HFFc6 (cell line): ENCODE results near the gene IKZF3. TPM values are rescaled to one million over a fixed set of nuclear protein-coding genes. Genes with fewer than 3 reads are reported as not detected.

ENCODE experiments used
- DNase-seq: peaks from one replicate; pipeline ENCODE4 v3.0.0-alpha.2; 2018
- H3K27ac Mint-ChIP-seq: 2 replicates; pipeline ENCODE4 v1.8.0; 2020; ENCODE audit warnings: mild to moderate bottlenecking, mixed read lengths
- H3K27me3 Mint-ChIP-seq: 2 replicates; pipeline ENCODE4 v1.8.0; 2021; ENCODE audit warnings: mild to moderate bottlenecking, moderate library complexity, mixed read lengths; ENCODE audit not compliant: insufficient read depth
- H3K36me3 Mint-ChIP-seq: 2 replicates; pipeline ENCODE4 v1.8.0; 2021; ENCODE audit warnings: low read depth, mixed read lengths
- H3K4me1 Mint-ChIP-seq: 2 replicates; pipeline ENCODE4 v1.8.0; 2020; ENCODE audit warnings: low read depth, mixed read lengths
- H3K4me3 Mint-ChIP-seq: 2 replicates; pipeline ENCODE4 v1.8.0; 2020; ENCODE audit warnings: mild to moderate bottlenecking, moderate library complexity, mixed read lengths
- H3K9me3 Mint-ChIP-seq: 2 replicates; pipeline ENCODE4 v1.8.0; 2020; ENCODE audit warnings: mild to moderate bottlenecking, mixed read lengths
- total RNA-seq, 6 experiments: library from RNA; stranded (reverse); fragmentation: NEBNext Ultra II Directional; extraction: Animal tissue kit (Norgen Biotek cat#: 25700); gene quantifications; 2 replicates in 1 of 6; 3 replicates in 5 of 6; pipeline ENCODE4 v1.2.3, GENCODE V29; 2021
- TF ChIP-seq, protein P1 (sequence below): fragments of 200-600 bp; sonication (generic); IDR thresholded peaks from 2 replicates; pipeline ENCODE4 v1.5.0; 2021; ENCODE audit warnings: antibody characterized with exemption, mild to moderate bottlenecking

The IKZF3 gene
- total RNA-seq, 6 experiments from 2014 or later, result not detected

DNA sequence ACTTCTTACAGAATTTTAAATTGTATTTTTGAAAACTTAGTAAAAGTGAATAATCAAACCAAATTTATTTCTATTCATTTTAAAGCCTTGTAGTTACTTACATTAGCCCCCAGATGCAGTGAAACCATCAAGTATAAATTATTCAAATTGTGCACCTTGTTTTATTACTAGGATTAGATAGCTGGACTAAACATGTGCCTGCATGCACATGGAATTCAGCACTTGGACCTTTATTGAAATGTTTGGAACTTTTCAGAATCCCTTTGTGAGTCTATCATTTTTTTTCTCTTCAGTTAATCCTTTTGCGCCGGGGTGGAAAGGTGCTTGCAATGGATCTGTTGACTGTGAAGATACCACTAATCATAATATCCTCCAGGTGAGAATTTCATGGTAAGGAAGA, 8.6 kb upstream of the IKZF3 start:
- H3K9me3 Mint-ChIP-seq, result peaks cover 8% of the 10 kb centered on the region; the same call in 1 of the 2 replicates
- TF ChIP-seq, protein P1, sequence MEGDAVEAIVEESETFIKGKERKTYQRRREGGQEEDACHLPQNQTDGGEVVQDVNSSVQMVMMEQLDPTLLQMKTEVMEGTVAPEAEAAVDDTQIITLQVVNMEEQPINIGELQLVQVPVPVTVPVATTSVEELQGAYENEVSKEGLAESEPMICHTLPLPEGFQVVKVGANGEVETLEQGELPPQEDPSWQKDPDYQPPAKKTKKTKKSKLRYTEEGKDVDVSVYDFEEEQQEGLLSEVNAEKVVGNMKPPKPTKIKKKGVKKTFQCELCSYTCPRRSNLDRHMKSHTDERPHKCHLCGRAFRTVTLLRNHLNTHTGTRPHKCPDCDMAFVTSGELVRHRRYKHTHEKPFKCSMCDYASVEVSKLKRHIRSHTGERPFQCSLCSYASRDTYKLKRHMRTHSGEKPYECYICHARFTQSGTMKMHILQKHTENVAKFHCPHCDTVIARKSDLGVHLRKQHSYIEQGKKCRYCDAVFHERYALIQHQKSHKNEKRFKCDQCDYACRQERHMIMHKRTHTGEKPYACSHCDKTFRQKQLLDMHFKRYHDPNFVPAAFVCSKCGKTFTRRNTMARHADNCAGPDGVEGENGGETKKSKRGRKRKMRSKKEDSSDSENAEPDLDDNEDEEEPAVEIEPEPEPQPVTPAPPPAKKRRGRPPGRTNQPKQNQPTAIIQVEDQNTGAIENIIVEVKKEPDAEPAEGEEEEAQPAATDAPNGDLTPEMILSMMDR, result peak; percentile 79
- DNase-seq, result peak; percentile 40
- no peaks in the 10 kb centered on the region for H3K4me1 Mint-ChIP-seq
- H3K36me3 Mint-ChIP-seq, result no peaks in the 10 kb centered on the region
- no peak overlapping the region for H3K27ac Mint-ChIP-seq
- H3K27me3 Mint-ChIP-seq, result peaks cover 21% of the 10 kb centered on the region
- H3K4me3 Mint-ChIP-seq, result no peak overlapping the region

DNA sequence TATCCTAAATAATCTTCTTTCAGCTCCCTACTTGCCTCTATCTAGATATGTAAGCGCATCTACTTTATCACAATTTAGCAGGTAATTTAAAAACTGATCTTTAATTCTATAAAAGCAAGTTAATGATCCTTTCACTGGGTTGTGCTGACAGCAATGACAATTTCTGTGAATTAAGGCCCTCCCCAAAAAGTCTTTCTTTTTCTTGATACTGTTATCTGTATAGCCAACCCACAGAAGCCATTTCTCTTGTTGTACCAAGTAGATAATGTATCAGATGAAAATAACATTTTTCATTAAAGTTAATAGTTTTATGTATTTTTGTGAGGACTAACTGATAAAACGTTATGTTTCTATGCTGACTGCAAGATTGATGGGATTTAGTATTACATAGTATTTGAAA, 7.7 kb upstream of the IKZF3 start:
- TF ChIP-seq, protein P1, result no peak
- Mint-ChIP-seq H3K9me3 (peaks cover 14% of the 10 kb centered on the region), H3K4me3 (no peak overlapping the region), H3K4me1 (no peaks in the 10 kb centered on the region), H3K36me3 (no peaks in the 10 kb centered on the region), H3K27ac (no peak overlapping the region), H3K27me3 (peaks cover 24% of the 10 kb centered on the region)
- no peak for DNase-seq

DNA sequence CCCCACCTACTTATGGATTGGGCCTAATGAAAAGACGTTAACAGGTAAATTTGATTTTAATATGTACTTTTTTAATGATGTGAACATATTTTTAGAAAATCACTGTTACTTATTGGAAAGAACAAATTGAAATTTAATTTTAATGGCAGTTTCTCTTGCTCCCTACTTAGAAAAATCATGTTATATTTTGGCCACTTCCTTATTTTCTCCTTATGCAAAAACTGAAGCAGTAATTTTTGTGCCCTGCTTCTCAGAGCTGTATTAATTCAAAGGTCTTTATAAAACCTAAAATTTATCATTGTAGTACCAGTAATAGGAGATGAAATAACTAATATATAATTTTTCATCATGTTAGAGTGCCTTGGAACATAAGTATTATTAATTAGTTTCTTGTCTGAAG, 6.7 kb upstream of the IKZF3 start:
- peaks cover 30% of the 10 kb centered on the region for H3K27me3 Mint-ChIP-seq
- TF ChIP-seq, protein P1, result no peak
- no peak overlapping the region for H3K4me3 Mint-ChIP-seq
- no peak for DNase-seq
- H3K36me3 Mint-ChIP-seq, result no peaks in the 10 kb centered on the region
- peaks cover 14% of the 10 kb centered on the region for H3K9me3 Mint-ChIP-seq
- H3K27ac Mint-ChIP-seq, result no peak overlapping the region
- H3K4me1 Mint-ChIP-seq, result no peaks in the 10 kb centered on the region

DNA sequence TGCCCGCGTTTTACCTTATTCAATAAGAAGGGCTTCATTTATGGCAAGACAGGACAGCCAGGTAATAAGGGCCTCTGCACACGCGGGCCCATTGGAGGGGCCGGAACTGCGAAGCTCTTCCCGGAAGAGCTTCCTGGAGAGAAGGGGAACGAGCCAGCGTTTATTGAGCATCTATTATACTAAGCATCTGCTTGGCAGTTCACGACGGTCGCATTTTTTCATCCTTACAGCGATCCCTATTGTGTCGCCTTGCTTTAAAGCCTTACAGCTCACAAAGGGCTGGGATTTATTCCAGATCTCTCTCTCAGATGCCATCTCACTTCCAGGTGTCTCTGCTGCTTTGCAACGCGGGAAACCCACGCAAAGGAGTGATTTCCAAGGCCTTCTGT, 4.4 kb upstream of the IKZF3 start:
- Mint-ChIP-seq H3K9me3 (peaks cover 14% of the 10 kb centered on the region), H3K4me3 (no peak overlapping the region), H3K27ac (no peak overlapping the region), H3K4me1 (no peaks in the 10 kb centered on the region), H3K36me3 (no peaks in the 10 kb centered on the region), H3K27me3 (peaks cover 48% of the 10 kb centered on the region)
- TF ChIP-seq, protein P1, result no peak
- DNase-seq, result no peak

DNA sequence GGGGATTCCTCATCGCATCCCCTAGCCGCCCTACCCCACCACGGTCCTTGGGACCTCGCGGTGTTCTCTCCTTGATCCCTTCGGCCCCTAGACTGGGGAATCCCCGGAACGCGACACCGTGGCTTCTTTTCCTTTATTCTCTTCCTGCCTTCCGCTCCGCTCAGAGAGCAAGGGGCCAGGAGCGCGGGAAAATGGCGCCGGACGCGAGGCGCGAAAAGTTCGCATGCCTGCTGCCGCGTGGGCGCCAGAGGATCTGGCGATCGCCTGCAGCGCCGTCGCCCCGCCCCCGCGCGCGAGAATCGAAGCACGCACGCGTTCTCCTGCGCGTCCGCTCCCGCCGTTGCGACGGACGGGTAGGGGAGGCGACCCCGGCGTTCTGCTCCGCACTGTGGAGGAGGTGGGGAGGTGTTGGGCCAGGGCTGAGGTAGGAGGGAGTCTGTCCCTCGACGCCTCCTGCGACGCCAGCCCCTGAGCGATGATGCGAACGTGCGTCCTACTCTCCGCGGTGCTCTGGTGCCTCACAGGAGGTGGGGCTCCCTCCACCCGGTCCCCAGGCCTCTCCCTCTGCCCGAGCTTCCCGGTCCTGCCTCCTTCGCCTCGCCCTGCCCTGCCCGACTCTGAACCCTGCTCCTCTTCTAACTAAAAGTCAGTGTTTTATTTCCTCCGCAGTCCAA, 3.9 kb upstream of the IKZF3 start, which contains the start of gene ZPBP2:
Gene ZPBP2, plus strand, starts transcription at position 323 of the 674 bp plus-strand sequence. Its CDS starts 153 bp downstream, at position 476.
- TF ChIP-seq, protein P1, result no peak
- Mint-ChIP-seq H3K4me1 (no peaks in the 10 kb centered on the region), H3K27ac (no peak within 1 kb of the TSS), H3K9me3 (peaks cover 14% of the 10 kb centered on the region), H3K27me3 (peaks cover 52% of the 10 kb centered on the region), H3K36me3 (no peaks in the 10 kb centered on the region), H3K4me3 (no peak within 1 kb of the TSS)
- DNase-seq, result no peak
